HEK293T (cell line): Measurements from ENCODE around the gene CMTM5.

Experiments used
- CTCF ChIA-PET: fragments of 350-600 bp; formaldehyde crosslinking; extraction: SDS; loops from one replicate; lab custom pipeline; 2021; ENCODE audit warnings: antibody characterized with exemption, inconsistent platforms; lab: Yijun Ruan, JAX
- POLR2A ChIA-PET: fragments of 350-600 bp; formaldehyde crosslinking; extraction: SDS; loops from one replicate; lab custom pipeline; 2020; ENCODE audit warnings: antibody characterized with exemption, inconsistent platforms; lab: Yijun Ruan, JAX
- DNase-seq: peaks from one replicate; pipeline ENCODE4 v3.0.0; 2012; ENCODE audit warnings: mixed read lengths; ENCODE audit errors: extremely low spot score
- ARNT ChIP-seq: fragments of 450-650 bp; IDR thresholded peaks from 2 replicates; pipeline ENCODE4 v1.6.1; 2017; ENCODE audit warnings: mild to moderate bottlenecking
- BHLHE40 ChIP-seq: fragments of 450-650 bp; IDR thresholded peaks from 2 replicates; pipeline ENCODE4 v1.6.1; 2016; ENCODE audit warnings: mild to moderate bottlenecking, moderate library complexity, borderline replicate concordance
- CTBP1 ChIP-seq: fragments of 450-650 bp; IDR thresholded peaks from 2 replicates; pipeline ENCODE4 v1.6.1; 2016; ENCODE audit warnings: borderline replicate concordance
- ELF4 ChIP-seq: fragments of 450-650 bp; IDR thresholded peaks from 2 replicates; pipeline ENCODE4 v1.6.1; 2017; ENCODE audit warnings: antibody characterized with exemption
- FOXA1 ChIP-seq: fragments of 450-650 bp; IDR thresholded peaks from 2 replicates; pipeline ENCODE4 v1.6.1; 2016; ENCODE audit warnings: mild to moderate bottlenecking
- FOXK2 ChIP-seq: fragments of 450-650 bp; IDR thresholded peaks from 2 replicates; pipeline ENCODE4 v1.6.1; 2016; ENCODE audit warnings: mild to moderate bottlenecking
- FOXM1 ChIP-seq: fragments of 450-650 bp; IDR thresholded peaks from 2 replicates; pipeline ENCODE4 v1.6.1; 2017; ENCODE audit warnings: mild to moderate bottlenecking, borderline replicate concordance
- HDGF ChIP-seq: fragments of 450-650 bp; IDR thresholded peaks from 2 replicates; pipeline ENCODE4 v1.6.1; 2017; ENCODE audit warnings: antibody characterized with exemption, borderline replicate concordance
- L3MBTL2 ChIP-seq: fragments of 450-650 bp; conservative IDR thresholded peaks from 2 replicates; pipeline ENCODE4 v1.6.1; 2016; ENCODE audit warnings: mild to moderate bottlenecking
- LEF1 ChIP-seq: fragments of 450-650 bp; IDR thresholded peaks from 2 replicates; pipeline ENCODE4 v1.6.1; 2017; ENCODE audit warnings: mild to moderate bottlenecking, borderline replicate concordance
- NFRKB ChIP-seq: fragments of 450-650 bp; IDR thresholded peaks from 2 replicates; pipeline ENCODE4 v1.6.1; 2016; ENCODE audit warnings: mild to moderate bottlenecking, moderate library complexity
- PKNOX1 ChIP-seq: fragments of 450-650 bp; IDR thresholded peaks from 2 replicates; pipeline ENCODE4 v1.6.1; 2016
- SP1 ChIP-seq: fragments of 450-650 bp; IDR thresholded peaks from 2 replicates; pipeline ENCODE4 v1.6.1; 2017
- SUZ12 ChIP-seq: fragments of 450-650 bp; IDR thresholded peaks from 2 replicates; pipeline ENCODE4 v1.6.1; 2016; ENCODE audit warnings: mild to moderate bottlenecking
- TARDBP ChIP-seq: fragments of 450-650 bp; IDR thresholded peaks from 2 replicates; pipeline ENCODE4 v1.6.1; 2016
- ZNF384 ChIP-seq: fragments of 450-650 bp; IDR thresholded peaks from 2 replicates; pipeline ENCODE4 v1.6.1; 2016

Gene CMTM5

GRCh38 chr14:23351681-23352505 is 25.0 kb upstream of the CMTM5 start:
- no peak for DNase-seq
- CTCF ChIA-PET = interaction anchor here (1.6 to 1.7 kb wide), 2 partner anchors 9 to 28 kb away, joined by 4 to 8 read pairs; no protein-coding TSS in a partner anchor
- TF ChIP-seq L3MBTL2 (no peak), LEF1 (no peak), ZNF384 (no peak), FOXK2 (no peak), HDGF (no peak), TARDBP (no peak)
- POLR2A ChIA-PET = interaction anchor here (1.1 to 4.3 kb wide), 3 partner anchors 12 to 30 kb away, joined by 3 to 18 read pairs (median 8); partner anchors contain the start of gene PABPN1

- peak; percentile 74 for DNase-seq
- CTCF ChIA-PET = interaction anchor here (1.4 to 1.7 kb wide), 4 partner anchors 8 to 27 kb away, joined by 3 to 8 read pairs (median 4); no protein-coding TSS in a partner anchor
- TF ChIP-seq HDGF (no peak), FOXK2 (no peak), ZNF384 (no peak), SP1 (no peak), ARNT (no peak), FOXA1 (no peak), CTBP1 (no peak), FOXM1 (no peak), LEF1 (no peak), L3MBTL2 (no peak), PKNOX1 (no peak), BHLHE40 (no peak), NFRKB (no peak), ELF4 (no peak), TARDBP (no peak), SUZ12 (no peak)
- POLR2A ChIA-PET = interaction anchor here (1.1 to 4.3 kb wide), 4 partner anchors 11 to 46 kb away, joined by 3 to 18 read pairs (median 7); partner anchors contain the start of genes BCL2L2 and PABPN1
These were observed 24.1 kb upstream of the CMTM5 start, which contains the start of gene SLC22A17 for GRCh38 chr14:23352506-23353432. Gene SLC22A17, minus strand, starts transcription at chr14:23352887.

GRCh38 chr14:23353433-23353780 is 23.4 kb upstream of the CMTM5 start:
- CTCF ChIA-PET = interaction anchor here (1.4 to 1.7 kb wide), 3 partner anchors 9 to 26 kb away, joined by 3 to 8 read pairs (median 4); no protein-coding TSS in a partner anchor
- TF ChIP-seq CTBP1 (no peak), BHLHE40 (no peak), SUZ12 (no peak), TARDBP (no peak), NFRKB (no peak), FOXM1 (no peak), FOXK2 (no peak), SP1 (no peak), HDGF (no peak), PKNOX1 (no peak)
- POLR2A ChIA-PET = interaction anchor here (1.2 to 4.3 kb wide), 4 partner anchors 10 to 47 kb away, joined by 3 to 18 read pairs (median 5); partner anchors contain the start of genes BCL2L2 and PABPN1
- DNase-seq = no peak

- DNase-seq = no peak
- ChIA-PET POLR2A (interaction anchor here (1.1 to 4.3 kb wide), 3 partner anchors 13 to 33 kb away, joined by 4 to 18 read pairs (median 4); partner anchors contain the start of gene PABPN1), CTCF (interaction anchor here (0.5 kb wide), 1 partner anchor 20 kb away, joined by 3 read pairs; no protein-coding TSS in a partner anchor)
- TF ChIP-seq CTBP1 (no peak), FOXA1 (no peak)
These were observed 21.9 kb upstream of the CMTM5 start for GRCh38 chr14:23354990-23355389.

GRCh38 chr14:23355871-23356435 is 20.9 kb upstream of the CMTM5 start:
- ChIA-PET POLR2A (no interaction called here), CTCF (no interaction called here)
- no peak for DNase-seq
- TF ChIP-seq ELF4 (no peak), HDGF (no peak), SP1 (no peak), CTBP1 (no peak), BHLHE40 (no peak), FOXM1 (no peak), NFRKB (no peak), L3MBTL2 (no peak), ARNT (no peak), FOXK2 (no peak), TARDBP (no peak), SUZ12 (no peak), PKNOX1 (no peak), LEF1 (no peak), ZNF384 (no peak)
